ENCODE data around the gene CWF19L2. TPM values are rescaled to one million over a fixed set of nuclear protein-coding genes. Genes with fewer than 3 reads are reported as not detected.

Gene CWF19L2
- total RNA-seq, 1 experiment from 2014 or later: 7.0 TPM

DNA sequence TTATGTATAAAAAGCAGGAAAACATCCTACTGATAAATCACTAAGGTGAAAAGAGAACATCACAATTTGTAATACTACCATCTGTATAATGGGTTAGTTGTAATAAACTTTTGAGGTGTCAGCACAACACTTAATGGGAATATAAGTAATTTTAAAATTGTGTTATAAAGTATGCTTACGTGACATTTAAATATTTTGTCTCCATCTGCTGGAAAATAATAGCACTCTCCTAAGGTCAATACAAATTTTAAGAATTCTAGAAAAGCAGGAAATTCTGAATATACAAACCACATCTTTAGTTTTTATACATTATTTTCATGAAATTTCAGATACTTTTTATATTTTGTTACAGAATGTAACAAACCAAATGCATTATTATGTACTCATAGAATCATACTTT lies 19.5 kb downstream of the CWF19L2 start (continued):
- no peak for TF ChIP-seq SRF (IDR thresholded peaks at IDR 0.05; ENCODE audit: low read depth)
- TF ChIP-seq, protein P1, sequence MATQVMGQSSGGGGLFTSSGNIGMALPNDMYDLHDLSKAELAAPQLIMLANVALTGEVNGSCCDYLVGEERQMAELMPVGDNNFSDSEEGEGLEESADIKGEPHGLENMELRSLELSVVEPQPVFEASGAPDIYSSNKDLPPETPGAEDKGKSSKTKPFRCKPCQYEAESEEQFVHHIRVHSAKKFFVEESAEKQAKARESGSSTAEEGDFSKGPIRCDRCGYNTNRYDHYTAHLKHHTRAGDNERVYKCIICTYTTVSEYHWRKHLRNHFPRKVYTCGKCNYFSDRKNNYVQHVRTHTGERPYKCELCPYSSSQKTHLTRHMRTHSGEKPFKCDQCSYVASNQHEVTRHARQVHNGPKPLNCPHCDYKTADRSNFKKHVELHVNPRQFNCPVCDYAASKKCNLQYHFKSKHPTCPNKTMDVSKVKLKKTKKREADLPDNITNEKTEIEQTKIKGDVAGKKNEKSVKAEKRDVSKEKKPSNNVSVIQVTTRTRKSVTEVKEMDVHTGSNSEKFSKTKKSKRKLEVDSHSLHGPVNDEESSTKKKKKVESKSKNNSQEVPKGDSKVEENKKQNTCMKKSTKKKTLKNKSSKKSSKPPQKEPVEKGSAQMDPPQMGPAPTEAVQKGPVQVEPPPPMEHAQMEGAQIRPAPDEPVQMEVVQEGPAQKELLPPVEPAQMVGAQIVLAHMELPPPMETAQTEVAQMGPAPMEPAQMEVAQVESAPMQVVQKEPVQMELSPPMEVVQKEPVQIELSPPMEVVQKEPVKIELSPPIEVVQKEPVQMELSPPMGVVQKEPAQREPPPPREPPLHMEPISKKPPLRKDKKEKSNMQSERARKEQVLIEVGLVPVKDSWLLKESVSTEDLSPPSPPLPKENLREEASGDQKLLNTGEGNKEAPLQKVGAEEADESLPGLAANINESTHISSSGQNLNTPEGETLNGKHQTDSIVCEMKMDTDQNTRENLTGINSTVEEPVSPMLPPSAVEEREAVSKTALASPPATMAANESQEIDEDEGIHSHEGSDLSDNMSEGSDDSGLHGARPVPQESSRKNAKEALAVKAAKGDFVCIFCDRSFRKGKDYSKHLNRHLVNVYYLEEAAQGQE (IDR thresholded peaks at IDR 0.05; ENCODE audit: low read depth): no peak

DNA sequence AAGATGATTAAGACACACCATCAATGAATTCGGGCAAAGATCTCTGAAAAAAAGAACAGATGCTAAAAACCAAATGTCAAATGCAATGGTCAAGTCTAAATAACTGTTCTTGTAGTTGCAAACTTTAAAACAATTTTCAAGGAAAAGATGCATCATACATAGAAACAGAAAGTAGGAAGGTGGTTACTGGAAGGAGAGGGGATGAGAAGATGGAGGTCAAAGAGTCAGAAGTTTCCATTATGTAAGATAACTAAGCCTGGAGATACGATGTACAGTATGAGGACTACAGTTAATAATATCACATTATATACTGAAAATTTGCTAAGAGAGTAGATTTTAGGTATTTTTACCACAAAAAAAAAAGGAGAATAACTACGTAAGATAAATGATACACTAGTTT lies 27.1 kb downstream of the CWF19L2 start:
- Histone ChIP-seq H3K4me3 (replicated peaks in 1 of 2; ENCODE audit: low read depth in 1 of 2, low read length in 2 of 2) (no peak overlapping the region), H4K20me1 (ENCODE audit: insufficient read depth) (no peaks in the 10 kb centered on the region), H3K4me2 (ENCODE audit: low read length) (no peak overlapping the region), H3K79me2 (ENCODE audit: insufficient read depth, low read length) (no peaks in the 10 kb centered on the region), H3K36me3 (ENCODE audit: control insufficient read depth in 1 of 2, insufficient read depth in 2 of 2, low read length in 2 of 2) (no peaks in the 10 kb centered on the region; a peak in 1 of 4 replicates), H3K27ac (ENCODE audit: low read depth, low read length) (no peak overlapping the region), H2AFZ (ENCODE audit: low read depth, low read length, poor library complexity, severe bottlenecking) (no peak overlapping the region), H3K9me3 (ENCODE audit: control insufficient read depth in 1 of 2, insufficient read depth in 1 of 2, low read depth in 1 of 2, low read length in 2 of 2) (no peaks in the 10 kb centered on the region), H3K9ac (ENCODE audit: low read length) (no peak overlapping the region), H3K27me3 (ENCODE audit: insufficient read depth, low read length) (no peaks in the 10 kb centered on the region), H3K4me1 (ENCODE audit: control insufficient read depth in 1 of 2, insufficient read depth in 2 of 2, low read length in 2 of 2) (no peaks in the 10 kb centered on the region), H3K9me2 (ENCODE audit: insufficient read depth) (no peaks in the 10 kb centered on the region)
- intact Hi-C loops (cut with micrococcal nuclease): no loop called here
- no peak for DNase-seq (ENCODE audit: low read depth, low spot score)
- no TSS peak for BruUV-seq (replicated peaks)
- ChIA-PET RAD21 (ENCODE audit: low non-redundant PET in 1 of 2, low total read pairs in 2 of 2, uncharacterized antibody in 2 of 2, unreplicated experiment in 2 of 2) (no interaction called here), POLR2A (no interaction called here), CTCF (no interaction called here)
- TF ChIP-seq POLR2AphosphoS5 (IDR thresholded peaks at IDR 0.05; ENCODE audit: low read depth, low read length) (no peak), EZH2 (IDR thresholded peaks at IDR 0.05) (no peak), CEBPB (IDR thresholded peaks at IDR 0.05; ENCODE audit: low read depth) (no peak), EGR1 (IDR thresholded peaks at IDR 0.05; ENCODE audit: low read depth) (no peak), MAX (IDR thresholded peaks at IDR 0.05) (no peak), POLR2A (IDR thresholded peaks at IDR 0.05; ENCODE audit: borderline replicate concordance, extremely low read depth, insufficient read depth, insufficient read length) (no peak), SRF (IDR thresholded peaks at IDR 0.05; ENCODE audit: low read depth) (no peak), RAD21 (IDR thresholded peaks at IDR 0.05; ENCODE audit: low read depth) (no peak), SP1 (IDR thresholded peaks at IDR 0.05; ENCODE audit: low read depth) (no peak), SIN3A (IDR thresholded peaks at IDR 0.05; ENCODE audit: low read depth) (no peak)
- TF ChIP-seq, protein P1 (IDR thresholded peaks at IDR 0.05; ENCODE audit: low read depth): no peak
- TF ChIP-seq, protein P2, sequence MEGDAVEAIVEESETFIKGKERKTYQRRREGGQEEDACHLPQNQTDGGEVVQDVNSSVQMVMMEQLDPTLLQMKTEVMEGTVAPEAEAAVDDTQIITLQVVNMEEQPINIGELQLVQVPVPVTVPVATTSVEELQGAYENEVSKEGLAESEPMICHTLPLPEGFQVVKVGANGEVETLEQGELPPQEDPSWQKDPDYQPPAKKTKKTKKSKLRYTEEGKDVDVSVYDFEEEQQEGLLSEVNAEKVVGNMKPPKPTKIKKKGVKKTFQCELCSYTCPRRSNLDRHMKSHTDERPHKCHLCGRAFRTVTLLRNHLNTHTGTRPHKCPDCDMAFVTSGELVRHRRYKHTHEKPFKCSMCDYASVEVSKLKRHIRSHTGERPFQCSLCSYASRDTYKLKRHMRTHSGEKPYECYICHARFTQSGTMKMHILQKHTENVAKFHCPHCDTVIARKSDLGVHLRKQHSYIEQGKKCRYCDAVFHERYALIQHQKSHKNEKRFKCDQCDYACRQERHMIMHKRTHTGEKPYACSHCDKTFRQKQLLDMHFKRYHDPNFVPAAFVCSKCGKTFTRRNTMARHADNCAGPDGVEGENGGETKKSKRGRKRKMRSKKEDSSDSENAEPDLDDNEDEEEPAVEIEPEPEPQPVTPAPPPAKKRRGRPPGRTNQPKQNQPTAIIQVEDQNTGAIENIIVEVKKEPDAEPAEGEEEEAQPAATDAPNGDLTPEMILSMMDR (IDR thresholded peaks at IDR 0.05 in 2 of 3, conservative IDR thresholded peaks at IDR 0.05 in 1 of 3; ENCODE audit: borderline replicate concordance in 1 of 3, insufficient read depth in 1 of 3, low read depth in 2 of 3, low read length in 2 of 3): no peak
- no peak for ATAC-seq

All from HCT116 (cell line).